ENCODE measurements around the gene TEAD3. TPM values are rescaled to one million over a fixed set of nuclear protein-coding genes. Genes with fewer than 3 reads are reported as not detected.
A peak's percentile ranks its signal among the peaks of the same experiment; 100 is the strongest.

The TEAD3 gene
- total RNA-seq, 1 donor from 2014 or later = 25.4 TPM

GRCh38 chr6:35468181-35468979, 28.5 kb downstream of the TEAD3 start, which contains the start of gene RPL10A:
Gene RPL10A, plus strand, starts transcription at chr6:35468401. Its CDS starts 34 bp downstream, at chr6:35468435.
- peak; percentile 91 for ATAC-seq (ENCODE audit: poor library complexity)
- intact Hi-C loops (cut with DNase I) = no loop called here

GRCh38 chr6:35465646-35466045, 31.2 kb downstream of the TEAD3 start:
- ATAC-seq (ENCODE audit: poor library complexity) (no peak), DNase-seq (no peak)
- intact Hi-C loops (cut with DNase I) = no loop called here

More at GRCh38 chr6:35468181-35468979, 28.5 kb downstream of the TEAD3 start, which contains the start of gene RPL10A:
- DNase-seq = peak; percentile 94

GRCh38 chr6:35463292-35463691, 33.6 kb downstream of the TEAD3 start:
- intact Hi-C loops (cut with DNase I) = no loop called here
- no peak for ATAC-seq (ENCODE audit: poor library complexity)

GRCh38 chr6:35461270-35461669, 35.6 kb downstream of the TEAD3 start:
- no peak for ATAC-seq (ENCODE audit: poor library complexity)
- DNase-seq = no peak
- intact Hi-C loops (cut with DNase I) = no loop called here

More at GRCh38 chr6:35463292-35463691, 33.6 kb downstream of the TEAD3 start:
- no peak for DNase-seq

GRCh38 chr6:35457907-35458306, 39.0 kb downstream of the TEAD3 start:
- intact Hi-C loops (cut with DNase I) = no loop called here
- ATAC-seq (ENCODE audit: poor library complexity) (no peak), DNase-seq (no peak)

GRCh38 chr6:35454391-35455110, 42.3 kb downstream of the TEAD3 start:
- intact Hi-C loops (cut with DNase I) = no loop called here
- DNase-seq (no peak), ATAC-seq (ENCODE audit: poor library complexity) (no peak)

- intact Hi-C loops (cut with DNase I) = no loop called here
- DNase-seq = no peak
- no peak for ATAC-seq (ENCODE audit: poor library complexity)
Observed at GRCh38 chr6:35453236-35453635, 43.6 kb downstream of the TEAD3 start.

- ATAC-seq (ENCODE audit: poor library complexity) (peak; percentile 98), DNase-seq (peak; percentile 97)
- intact Hi-C loops (cut with DNase I) = no loop called here
Observed at GRCh38 chr6:35452183-35453090, 44.4 kb downstream of the TEAD3 start, which contains the start of gene FANCE. Gene FANCE, plus strand, starts transcription at chr6:35452338. Its CDS starts 208 bp downstream, at chr6:35452546.

- intact Hi-C loops (cut with DNase I) = no loop called here
Observed at GRCh38 chr6:35451354-35452182, 45.3 kb downstream of the TEAD3 start.

GRCh38 chr6:35449287-35449881, 47.5 kb downstream of the TEAD3 start:
- DNase-seq (no peak), ATAC-seq (ENCODE audit: poor library complexity) (peak; percentile 66)
- intact Hi-C loops (cut with DNase I) = loop anchor here (1.0 kb wide), 1 partner anchor 107 kb away; the partner anchor contains the start of gene PPARD

More at GRCh38 chr6:35451354-35452182, 45.3 kb downstream of the TEAD3 start:
- no peak for ATAC-seq (ENCODE audit: poor library complexity)
- DNase-seq = no peak

GRCh38 chr6:35448191-35448590, 48.7 kb downstream of the TEAD3 start:
- DNase-seq = no peak
- intact Hi-C loops (cut with DNase I) = no loop called here

GRCh38 chr6:35445691-35446090, 51.2 kb downstream of the TEAD3 start:
- intact Hi-C loops (cut with DNase I) = no loop called here
- DNase-seq = no peak

More at GRCh38 chr6:35448191-35448590, 48.7 kb downstream of the TEAD3 start:
- ATAC-seq (ENCODE audit: poor library complexity) = no peak

GRCh38 chr6:35443341-35444030, 53.4 kb downstream of the TEAD3 start:
- no peak for DNase-seq
- intact Hi-C loops (cut with DNase I) = no loop called here
- no peak for ATAC-seq (ENCODE audit: poor library complexity)

More at GRCh38 chr6:35445691-35446090, 51.2 kb downstream of the TEAD3 start:
- no peak for ATAC-seq (ENCODE audit: poor library complexity)

- ATAC-seq (ENCODE audit: poor library complexity) (no peak), DNase-seq (no peak)
Observed at GRCh38 chr6:35442693-35443092, 54.2 kb downstream of the TEAD3 start.

GRCh38 chr6:35441642-35442041, 55.2 kb downstream of the TEAD3 start:
- intact Hi-C loops (cut with DNase I) = no loop called here

More at GRCh38 chr6:35442693-35443092, 54.2 kb downstream of the TEAD3 start:
- intact Hi-C loops (cut with DNase I) = no loop called here

GRCh38 chr6:35441205-35441604, 55.7 kb downstream of the TEAD3 start:
- ATAC-seq (ENCODE audit: poor library complexity) (peak; percentile 67), DNase-seq (no peak)
- intact Hi-C loops (cut with DNase I) = no loop called here

More at GRCh38 chr6:35441642-35442041, 55.2 kb downstream of the TEAD3 start:
- DNase-seq = no peak
- no peak for ATAC-seq (ENCODE audit: poor library complexity)

- no peak for ATAC-seq (ENCODE audit: poor library complexity)
- no peak for DNase-seq
- intact Hi-C loops (cut with DNase I) = no loop called here
Observed at GRCh38 chr6:35439308-35439707, 57.6 kb downstream of the TEAD3 start.
